Right cardiac atrium (tissue), 5 donors: ENCODE measurements around the gene CALHM2. TPM values are rescaled to one million over a fixed set of nuclear protein-coding genes. Genes with fewer than 3 reads are reported as not detected.

Source experiments
- ATAC-seq, 2 donors: fragments of 200-7000 bp; cut with Tn5 transposase; one replicate each; pipeline versions ENCODE4 v1.8.0 to v1.9.1; 2020; ENCODE audit warnings: moderate library complexity in 2 of 2, mild to moderate bottlenecking in 1 of 2
- DNase-seq, 3 donors: peaks; one replicate each; pipeline ENCODE4 v3.0.0-alpha.2; 2020
- H3K27ac ChIP-seq: one replicate; pipeline ENCODE4 v1.5.1; 2013; ENCODE audit warnings: mild to moderate bottlenecking, low read length, control low read depth, moderate library complexity
- H3K27me3 ChIP-seq: one replicate; pipeline ENCODE4 v1.6.1; 2013; ENCODE audit not compliant: control insufficient read depth, insufficient read depth
- H3K4me1 ChIP-seq: one replicate; pipeline ENCODE4 v1.6.1; 2013; ENCODE audit warnings: low read length; ENCODE audit not compliant: control insufficient read depth, insufficient read depth
- H3K4me3 ChIP-seq: one replicate; pipeline ENCODE4 v1.5.1; 2013; ENCODE audit warnings: low read length, control low read depth
- H3K9me3 ChIP-seq: one replicate; pipeline ENCODE4 v1.6.1; 2013; ENCODE audit warnings: low read length; ENCODE audit not compliant: control insufficient read depth
- WGBS: extraction: QIAGEN DNeasy Blood & Tissue Kit; methylation state at CpG from one replicate; pipeline ENCODE4 v1.1.7; 2013; 5-methylcytosine and 5-hydroxymethylcytosine counted together
- intact Hi-C, 4 donors: fragments of 100-400 bp; cut with DNase I; formaldehyde crosslinking; loops; one replicate each; pipeline versions ENCODE4 v1.11.0 to v1.14.0; 2022 to 2023
- polyA plus RNA-seq: library from polyadenylated mRNA; stranded (reverse); fragments of 200-250 nt; gene quantifications from one replicate; pipeline ENCODE4 v1.2.3, GENCODE V29; 2013
- total RNA-seq, 4 donors: library from RNA; stranded (reverse); fragmentation: NEBNext Ultra II Directional; extraction: Animal tissue kit (Norgen Biotek cat#: 25700); gene quantifications; one replicate each; pipeline ENCODE4 v1.2.1, GENCODE V29; 2021
- donor health status: healthy with polysubstance abuse.
- donor health status: DM: no; HTN: yes; CAD: no.
- donor health status: DM: no; HTN: no; CAD: no.
- donor health status: DM: no; HTN: yes; CAD: no; lungs with severe emphysema.
- donor health status: DM: yes; HTN: yes; CAD: no.

Gene CALHM2
- total and polyA plus RNA-seq, 5 donors: 22.1 to 31.9 (median 30.1) TPM

DNA sequence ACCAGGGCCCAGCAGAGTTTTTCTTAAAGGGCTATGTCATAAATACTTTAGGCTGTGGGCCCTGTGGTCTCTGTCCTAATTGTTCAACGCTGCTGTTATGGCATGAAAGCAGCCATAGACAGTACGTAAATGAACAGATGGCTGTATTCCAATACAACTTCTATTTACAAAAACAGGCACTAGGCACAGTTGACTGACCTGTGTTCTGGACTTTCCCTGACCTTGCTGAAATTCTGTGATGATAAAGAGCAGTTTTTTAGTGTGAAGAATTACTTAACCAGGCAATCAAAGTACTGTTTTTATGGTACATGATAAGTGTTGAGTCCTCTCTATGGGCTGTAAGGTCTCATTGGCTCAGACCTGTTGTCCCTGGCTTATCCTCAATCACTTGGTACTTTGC is 38.6 kb downstream of the CALHM2 start:
- no peaks in the 10 kb centered on the region for H3K9me3 ChIP-seq
- WGBS: 94% methylated on average over 2 of the region's 2 CpGs
- H3K4me1 ChIP-seq: no peaks in the 10 kb centered on the region
- no peak overlapping the region for H3K27ac ChIP-seq
- no peak overlapping the region for H3K4me3 ChIP-seq
- ATAC-seq: no peak
- intact Hi-C loops: loop anchor here in 1 of 4 donors (10.0 kb wide), 1 partner anchor 271 kb away; no protein-coding TSS in a partner anchor
- no peak for DNase-seq
- no peaks in the 10 kb centered on the region for H3K27me3 ChIP-seq

DNA sequence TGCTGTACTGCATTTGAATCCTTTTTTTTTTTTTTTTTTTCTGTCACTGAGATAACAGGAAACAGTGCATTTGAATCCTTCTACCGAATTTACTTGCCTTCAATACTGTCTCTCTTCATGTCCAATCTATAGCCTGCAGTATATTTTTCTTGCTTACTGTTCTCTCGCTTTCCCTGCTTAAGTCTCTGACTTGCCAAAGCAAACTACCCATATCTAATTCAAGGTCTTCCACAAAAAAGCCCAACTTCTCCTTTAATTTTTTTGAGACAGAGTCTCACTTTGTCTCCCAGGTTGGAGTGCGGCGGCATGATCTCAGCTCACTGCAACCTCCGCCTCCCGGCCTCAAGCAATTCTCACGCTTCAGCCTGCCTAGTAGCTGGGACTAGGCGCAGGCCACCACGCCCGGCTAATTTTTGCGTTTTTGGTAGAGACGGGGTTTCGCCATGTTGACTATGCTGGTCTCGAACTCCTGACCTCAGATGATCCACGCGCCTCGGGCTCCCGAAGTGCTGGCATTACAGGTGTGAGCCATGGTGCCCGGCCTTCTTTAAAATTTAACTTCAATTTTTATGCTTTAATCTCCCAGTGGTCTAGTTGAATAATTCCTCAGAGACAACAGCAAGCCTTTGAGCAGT is 54.9 kb downstream of the CALHM2 start:
- Histone ChIP-seq H3K4me1 (peaks cover 7% of the 10 kb centered on the region), H3K4me3 (peak overlapping the region; percentile 80), H3K27ac (no peak overlapping the region), H3K9me3 (no peaks in the 10 kb centered on the region), H3K27me3 (no peaks in the 10 kb centered on the region)
- WGBS: 64% methylated on average over 19 of the region's 19 CpGs
- DNase-seq (no peak), ATAC-seq (no peak)
- intact Hi-C loops: no loop called here

DNA sequence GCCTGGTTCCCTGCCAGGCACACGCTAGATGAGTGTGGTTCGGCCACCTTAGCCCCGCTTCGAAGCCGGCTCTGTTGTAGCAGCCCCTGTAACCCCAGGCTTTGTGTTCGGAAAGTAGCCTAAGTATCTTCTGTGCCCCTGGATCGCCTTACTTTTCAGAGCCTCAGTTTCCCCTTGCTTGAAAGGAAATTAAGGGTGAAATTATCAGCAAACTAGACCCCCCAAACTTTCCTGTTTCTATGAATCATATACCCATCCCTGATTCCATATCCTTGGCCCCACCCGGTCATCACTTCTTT is 55.4 kb downstream of the CALHM2 start:
- no peak for DNase-seq
- no peak for ATAC-seq
- Histone ChIP-seq H3K9me3 (no peaks in the 10 kb centered on the region), H3K27me3 (no peaks in the 10 kb centered on the region), H3K27ac (peak overlapping the region; percentile 63), H3K4me3 (peak overlapping the region; percentile 80), H3K4me1 (peaks cover 7% of the 10 kb centered on the region)
- WGBS: under 1% methylated on average over 8 of the region's 8 CpGs
- intact Hi-C loops: no loop called here

Other genes with a start within 250 kb of the CALHM2 start
- not detected for gene RPEL1, start 206.5 kb downstream of the CALHM2 start, total RNA-seq
- not detected for gene RPEL1, start 206.5 kb downstream of the CALHM2 start, polyA plus RNA-seq
- not detected for gene INA, start 175.2 kb downstream of the CALHM2 start, total RNA-seq
- gene INA, start 175.2 kb downstream of the CALHM2 start, polyA plus RNA-seq: 0.16 TPM
- gene PCGF6, start 101.2 kb downstream of the CALHM2 start, total RNA-seq: 1 to 10 TPM; 6.6 to 8.6 (median 7.0) TPM
- 5.5 TPM for gene PCGF6, start 101.2 kb downstream of the CALHM2 start, polyA plus RNA-seq
- gene TAF5, start 84.4 kb downstream of the CALHM2 start, total RNA-seq: 1 to 10 TPM; 1.6 to 2.9 (median 2.0) TPM
- 1.5 TPM for gene TAF5, start 84.4 kb downstream of the CALHM2 start, polyA plus RNA-seq
- gene ATP5MK, start 55.9 kb downstream of the CALHM2 start, total RNA-seq: 100 to 1,000 TPM; 819 to 995 (median 889) TPM
- 3,797 TPM for gene ATP5MK, start 55.9 kb downstream of the CALHM2 start, polyA plus RNA-seq
- gene PDCD11, start 55.7 kb downstream of the CALHM2 start, total RNA-seq: 10 to 100 TPM in 3 of 4 donors, 1 to 10 TPM in 1; 9.4 to 15.7 (median 12.1) TPM
- 7.6 TPM for gene PDCD11, start 55.7 kb downstream of the CALHM2 start, polyA plus RNA-seq
- not detected for gene CALHM1, start 6.5 kb upstream of the CALHM2 start, total RNA-seq
- not detected for gene CALHM1, start 6.5 kb upstream of the CALHM2 start, polyA plus RNA-seq
- gene CALHM3, start 26.9 kb upstream of the CALHM2 start, total RNA-seq: not detected
- not detected for gene CALHM3, start 26.9 kb upstream of the CALHM2 start, polyA plus RNA-seq
- under 1 TPM; 0.11 to 0.20 (median 0.14) TPM for gene NEURL1, start 41.3 kb upstream of the CALHM2 start, total RNA-seq
- 0.16 TPM for gene NEURL1, start 41.3 kb upstream of the CALHM2 start, polyA plus RNA-seq